Measurements from ENCODE around the gene ENO2.

The ENO2 gene

GRCh38 chr12:6967651-6968100 is 53.3 kb downstream of the ENO2 start:
- no peak for TF ChIP-seq POLR2A (IDR thresholded peaks at IDR 0.05; ENCODE audit: low read length)
- TF ChIP-seq GATA1 (IDR thresholded peaks at IDR 0.05; ENCODE audit: low read depth, low read length) = no peak
- no peak for DNase-seq

GRCh38 chr12:6968426-6968825 is 54.0 kb downstream of the ENO2 start:
- DNase-seq = no peak
- TF ChIP-seq POLR2A (IDR thresholded peaks at IDR 0.05; ENCODE audit: low read length) = no peak
- no peak for TF ChIP-seq GATA1 (IDR thresholded peaks at IDR 0.05; ENCODE audit: low read depth, low read length)

GRCh38 chr12:6970096-6970527 is 55.7 kb downstream of the ENO2 start:
- TF ChIP-seq POLR2A (IDR thresholded peaks at IDR 0.05; ENCODE audit: low read length) = no peak
- TF ChIP-seq GATA1 (IDR thresholded peaks at IDR 0.05; ENCODE audit: low read depth, low read length) = no peak
- peak in 1 of 2 experiments; percentile 74 for DNase-seq

Measured in erythroblast (primary cell).